Measurements from ENCODE around the gene OR5A2.
"Not testable (repeated sequence)": the region's sequence is repeated elsewhere in the genome, so short reads cannot be mapped to it uniquely, and the experiment has no call there.

The OR5A2 gene

DNA sequence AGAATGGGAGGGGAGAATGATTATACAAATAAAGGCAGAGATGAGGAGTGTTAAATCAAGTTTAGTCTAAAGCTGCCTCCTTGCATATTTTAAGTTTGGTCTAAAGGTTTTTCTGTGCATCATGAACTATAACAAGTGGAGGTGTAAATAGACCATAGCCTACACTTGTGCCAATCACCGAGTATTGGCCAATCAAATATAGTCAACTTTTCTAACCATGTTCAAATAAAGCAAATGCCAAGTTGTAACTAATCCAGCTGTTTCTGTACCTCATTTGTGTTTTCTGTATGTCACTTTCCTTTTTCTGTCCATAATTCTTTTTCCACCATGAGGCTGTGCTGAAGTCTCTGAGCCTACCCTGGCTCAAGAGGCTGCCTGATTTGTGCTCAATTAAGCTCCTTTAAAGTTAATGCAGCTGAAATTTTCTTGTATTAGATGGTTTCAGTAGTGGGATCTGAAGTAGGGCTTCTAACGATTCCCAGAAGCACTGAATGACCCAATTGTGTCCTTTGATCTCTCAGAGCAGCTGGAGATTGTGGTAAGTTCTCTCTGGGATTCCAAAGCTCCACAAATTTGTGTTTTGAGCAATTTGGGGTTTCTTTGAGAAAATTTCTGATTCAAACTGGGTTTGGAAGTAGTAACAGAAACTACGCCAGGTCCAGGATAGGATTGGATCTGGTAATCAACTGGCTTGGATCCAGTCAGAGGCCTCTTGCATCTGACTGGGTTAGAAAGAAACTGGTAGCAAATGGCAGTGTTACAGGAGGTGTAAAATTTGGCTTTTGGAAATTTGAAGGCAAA lies 25.6 kb downstream of the OR5A2 start:
- no peak overlapping the region for H3K4me3 ChIP-seq (ENCODE audit: low read depth, low read length)
- DNase-seq (ENCODE audit: low read depth): no peak

- DNase-seq (ENCODE audit: low read depth): no peak
- no peak overlapping the region for H3K4me3 ChIP-seq (ENCODE audit: low read depth, low read length)
Measured at GRCh38 chr11:59394186-59394585, 32.0 kb downstream of the OR5A2 start.

DNA sequence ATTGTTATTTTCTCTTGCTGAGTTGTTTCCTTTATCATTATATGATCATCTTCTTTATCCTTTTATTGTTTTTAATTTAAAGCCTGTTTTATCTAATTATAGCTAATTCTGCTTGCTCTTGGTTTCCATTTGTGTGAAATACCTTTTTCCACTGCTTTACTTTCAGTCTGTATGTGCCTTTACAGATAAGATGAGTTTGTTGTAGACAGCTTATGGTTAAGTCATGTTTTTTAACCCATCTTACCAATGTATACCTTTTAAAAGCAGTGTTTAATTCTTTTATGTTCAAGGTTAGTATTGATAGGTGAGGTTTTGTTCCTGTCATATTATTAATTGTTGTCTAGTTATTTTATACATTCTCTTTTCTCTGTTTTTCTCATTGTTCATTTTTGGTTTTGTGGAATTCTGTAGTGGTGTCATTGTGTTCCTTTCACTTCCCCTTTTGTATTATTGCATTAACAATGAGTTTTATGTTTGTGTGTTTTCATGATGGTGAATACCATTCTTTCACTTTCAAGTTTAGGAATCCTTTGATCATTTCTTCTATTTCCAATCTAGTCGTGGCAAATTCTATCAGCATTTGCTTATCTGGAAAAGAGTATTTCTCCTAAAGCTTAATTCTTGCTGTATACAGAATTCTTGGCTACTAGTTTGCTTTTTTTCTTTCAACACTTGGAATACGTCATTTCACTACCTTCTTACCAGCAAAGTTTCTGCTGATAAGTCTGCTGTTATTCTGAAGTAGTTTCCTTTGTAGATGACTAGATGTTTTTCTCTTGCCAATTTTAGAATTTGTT lies 45.8 kb downstream of the OR5A2 start:
- DNase-seq (ENCODE audit: low read depth): no peak
- no peak overlapping the region for H3K4me3 ChIP-seq (ENCODE audit: low read depth, low read length)

DNA sequence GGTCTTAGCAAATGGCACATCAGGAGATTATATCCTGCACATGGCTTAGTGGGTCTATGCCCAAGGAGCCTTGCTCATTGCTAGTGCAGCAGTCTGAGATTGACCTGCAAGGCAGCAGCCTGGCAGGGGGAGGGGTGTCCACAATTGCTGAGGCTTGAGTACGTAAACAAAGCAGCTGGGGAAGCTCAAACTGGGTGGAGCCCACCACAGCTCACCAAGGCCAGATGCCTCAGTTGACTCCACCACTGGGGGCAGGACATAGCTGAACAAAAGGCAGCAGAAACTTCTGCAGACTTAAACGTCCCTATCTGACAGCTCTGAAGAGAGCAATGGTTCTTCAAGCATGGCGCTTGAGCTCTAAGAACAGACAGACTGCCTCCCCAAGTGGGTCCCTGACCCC lies 53.9 kb downstream of the OR5A2 start:
- DNase-seq (ENCODE audit: low read depth); H3K4me3 ChIP-seq (ENCODE audit: low read depth, low read length): not testable (repeated sequence)

- DNase-seq (ENCODE audit: low read depth): no peak
- no peak overlapping the region for H3K4me3 ChIP-seq (ENCODE audit: low read depth, low read length)
Measured at GRCh38 chr11:59368238-59369022, 57.8 kb downstream of the OR5A2 start.
